Omental fat pad (tissue), 4 donors: ENCODE measurements around the gene CDK4. TPM values are rescaled to one million over a fixed set of nuclear protein-coding genes. Genes with fewer than 3 reads are reported as not detected.

Source experiments
- ATAC-seq: fragments of 150-250 bp; one replicate; pipeline ENCODE4 v1.9.1; 2016; ENCODE audit warnings: mild to moderate bottlenecking, moderate library complexity; ENCODE audit not compliant: low FRiP score
- DNase-seq: peaks from one replicate; pipeline ENCODE4 v3.0.0-alpha.2; 2019; ENCODE audit warnings: low spot score
- total RNA-seq, 4 donors: library from RNA; depleted of rRNA; stranded (reverse); fragments of >200 nt; gene quantifications; one replicate each; pipeline ENCODE4 v1.1.0, GENCODE V29; 2016
- TF ChIP-seq, protein P1 (sequence below), 3 donors: fragments of 450-650 bp; IDR thresholded peaks; one replicate each; pipeline ENCODE4 v1.5.1; 2016 to 2017; ENCODE audit warnings: antibody characterized with exemption in 3 of 3, mild to moderate bottlenecking in 3 of 3, moderate library complexity in 2 of 3

Gene CDK4
- total RNA-seq, 4 donors from 2014 or later: 81.9 to 96.2 (median 89.0) TPM

DNA sequence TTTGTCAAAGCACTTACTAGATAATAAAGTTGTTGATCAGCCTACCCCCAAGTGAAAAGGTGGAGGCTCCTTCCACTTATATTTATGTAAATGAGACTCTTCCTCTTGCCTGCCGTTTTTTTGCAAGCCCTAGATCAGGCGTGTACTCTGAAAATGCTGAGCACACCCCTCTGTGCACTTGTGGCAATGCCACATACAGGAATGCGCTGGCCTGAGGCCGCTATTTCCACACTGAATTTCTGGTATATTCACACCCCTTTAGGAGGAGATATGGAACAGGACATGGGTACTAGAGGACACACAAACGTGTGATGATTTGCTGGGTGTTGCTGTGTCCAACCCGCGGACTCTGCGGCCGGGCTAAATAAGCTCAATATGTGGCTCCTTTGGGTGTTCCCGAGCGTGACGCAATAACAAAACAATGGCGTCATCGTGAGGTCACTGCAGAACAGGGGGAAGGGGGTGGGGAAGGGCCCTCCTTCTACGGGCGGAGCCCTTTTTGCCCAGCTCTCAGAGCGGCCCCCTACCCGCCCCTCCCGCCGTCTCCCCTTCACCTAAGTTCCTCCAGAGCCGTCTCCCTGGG is 7.8 kb downstream of the CDK4 start:
- ATAC-seq (peak; percentile 72), DNase-seq (peak; percentile 91)
- TF ChIP-seq, protein P1, sequence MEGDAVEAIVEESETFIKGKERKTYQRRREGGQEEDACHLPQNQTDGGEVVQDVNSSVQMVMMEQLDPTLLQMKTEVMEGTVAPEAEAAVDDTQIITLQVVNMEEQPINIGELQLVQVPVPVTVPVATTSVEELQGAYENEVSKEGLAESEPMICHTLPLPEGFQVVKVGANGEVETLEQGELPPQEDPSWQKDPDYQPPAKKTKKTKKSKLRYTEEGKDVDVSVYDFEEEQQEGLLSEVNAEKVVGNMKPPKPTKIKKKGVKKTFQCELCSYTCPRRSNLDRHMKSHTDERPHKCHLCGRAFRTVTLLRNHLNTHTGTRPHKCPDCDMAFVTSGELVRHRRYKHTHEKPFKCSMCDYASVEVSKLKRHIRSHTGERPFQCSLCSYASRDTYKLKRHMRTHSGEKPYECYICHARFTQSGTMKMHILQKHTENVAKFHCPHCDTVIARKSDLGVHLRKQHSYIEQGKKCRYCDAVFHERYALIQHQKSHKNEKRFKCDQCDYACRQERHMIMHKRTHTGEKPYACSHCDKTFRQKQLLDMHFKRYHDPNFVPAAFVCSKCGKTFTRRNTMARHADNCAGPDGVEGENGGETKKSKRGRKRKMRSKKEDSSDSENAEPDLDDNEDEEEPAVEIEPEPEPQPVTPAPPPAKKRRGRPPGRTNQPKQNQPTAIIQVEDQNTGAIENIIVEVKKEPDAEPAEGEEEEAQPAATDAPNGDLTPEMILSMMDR (IDR thresholded peaks at IDR 0.05): no peak

DNA sequence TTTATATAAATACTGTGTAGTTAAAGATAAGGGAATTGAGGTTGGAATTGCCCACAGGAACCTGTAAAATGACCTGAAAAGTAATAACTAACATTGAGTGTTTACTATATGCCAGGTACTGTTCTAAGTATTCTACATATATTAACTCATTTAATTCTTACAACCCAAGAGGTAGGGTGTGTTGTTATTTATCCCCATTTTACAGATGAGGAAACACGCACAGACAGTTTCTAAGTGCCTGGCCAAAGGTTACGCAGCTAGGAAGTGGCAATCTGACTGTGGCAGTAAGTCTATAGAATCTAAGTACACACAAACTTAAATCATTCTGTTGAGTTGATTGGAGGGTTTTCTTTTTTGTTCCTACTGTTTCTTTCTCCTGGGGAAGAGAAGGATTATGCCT is 8.3 kb downstream of the CDK4 start:
- no peak for ATAC-seq
- no peak for DNase-seq
- TF ChIP-seq, protein P1 (IDR thresholded peaks at IDR 0.05): no peak

DNA sequence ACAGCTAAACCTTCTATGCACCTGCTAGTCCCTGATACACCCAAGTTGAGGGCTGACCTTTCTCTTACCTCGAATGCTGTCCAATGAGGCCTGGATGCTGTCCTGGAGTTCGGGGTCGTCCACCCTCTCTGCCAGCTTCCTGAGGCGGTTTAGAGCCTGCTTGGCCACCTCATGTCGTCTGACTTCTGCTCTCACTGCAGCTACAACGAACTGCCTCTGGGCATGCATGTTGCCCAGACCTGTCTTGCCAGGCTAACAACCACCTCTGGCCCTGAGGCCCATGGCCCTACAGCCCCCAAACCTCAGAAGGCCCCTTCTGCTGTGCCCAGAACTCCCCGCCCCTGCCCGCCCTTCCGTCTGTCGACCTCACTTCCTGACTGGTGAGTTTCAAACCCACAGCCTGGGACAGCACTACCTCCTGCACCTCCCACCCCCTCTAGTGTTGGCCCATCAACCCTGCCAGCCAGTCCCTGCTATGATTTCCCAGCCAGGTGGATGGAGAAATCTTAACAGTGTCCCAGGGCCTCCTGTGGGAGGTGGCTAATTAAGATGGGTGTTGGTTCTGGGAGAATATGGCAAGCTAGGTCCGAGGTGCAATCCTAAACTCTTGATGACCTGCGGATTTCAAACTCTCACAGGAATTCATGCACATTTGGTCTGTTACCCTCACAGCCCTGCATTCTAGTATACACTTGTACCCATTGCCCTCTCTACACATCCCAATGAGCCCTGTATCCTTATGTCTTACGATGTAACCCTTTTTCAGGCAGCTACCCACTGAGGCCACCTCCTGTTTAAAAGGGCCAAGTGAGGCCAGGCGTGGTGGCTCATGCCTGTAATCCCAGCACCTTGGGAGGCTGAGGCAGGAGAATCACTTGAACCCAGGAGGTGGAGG is 10.0 kb downstream of the CDK4 start:
- ATAC-seq (no peak), DNase-seq (no peak)
- TF ChIP-seq, protein P1 (IDR thresholded peaks at IDR 0.05): no peak

DNA sequence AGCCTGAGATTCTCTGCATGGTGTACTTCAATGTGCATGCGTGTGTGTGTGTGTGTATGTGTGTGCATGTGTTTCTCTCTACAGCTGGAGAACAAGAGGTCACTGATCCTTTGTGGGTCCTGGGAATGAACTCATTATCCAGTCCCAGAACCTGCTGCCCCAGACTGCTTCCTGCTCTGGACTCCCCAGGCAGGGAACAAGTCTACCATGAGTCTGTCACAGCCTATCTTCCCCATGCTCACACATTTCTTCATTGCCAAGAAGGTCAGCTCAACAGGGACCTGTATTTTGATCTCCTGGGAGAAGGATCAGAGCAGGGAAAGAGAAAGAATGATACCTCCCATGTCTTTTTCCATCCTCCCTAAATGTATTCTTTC is 10.7 kb downstream of the CDK4 start:
- no peak for DNase-seq
- TF ChIP-seq, protein P1 (IDR thresholded peaks at IDR 0.05): no peak
- ATAC-seq: no peak

DNA sequence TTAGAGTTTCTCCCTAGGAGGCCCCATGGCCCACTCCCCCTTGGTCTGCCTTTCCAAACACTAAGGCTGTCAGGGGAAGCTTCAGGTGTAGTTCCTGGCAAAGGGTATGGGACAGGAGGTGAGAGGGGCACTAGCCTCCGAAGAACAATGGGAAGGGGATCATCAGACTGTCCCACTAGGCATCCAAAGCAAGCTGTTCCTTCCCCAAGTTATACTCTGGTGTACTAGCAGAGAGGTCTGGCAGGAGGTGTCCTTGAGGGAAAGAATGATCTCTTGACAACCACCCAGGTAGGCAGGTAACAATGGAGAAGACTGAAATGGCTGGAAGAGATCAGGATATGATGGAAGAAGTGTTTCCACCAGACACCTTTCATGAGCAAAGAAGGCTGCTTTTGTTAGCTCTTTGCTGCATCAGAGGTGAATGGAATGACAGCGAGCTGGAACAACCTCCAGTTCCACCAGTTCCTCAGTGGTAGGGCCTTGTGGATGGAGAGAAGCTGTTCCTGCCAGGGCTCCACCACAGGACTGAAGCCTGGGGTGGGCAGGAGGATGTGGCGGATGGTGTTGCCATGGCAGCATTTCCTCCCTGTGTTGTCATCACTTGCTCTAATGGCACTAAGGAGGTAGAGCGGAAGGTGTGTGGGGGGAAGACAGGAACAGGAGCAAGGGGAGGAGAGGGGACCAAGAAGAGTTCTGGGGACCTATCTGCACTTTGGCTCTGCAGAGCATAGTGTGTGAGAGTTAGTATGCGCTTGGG is 11.3 kb downstream of the CDK4 start:
- DNase-seq: no peak
- ATAC-seq: no peak
- TF ChIP-seq, protein P1 (IDR thresholded peaks at IDR 0.05): no peak

DNA sequence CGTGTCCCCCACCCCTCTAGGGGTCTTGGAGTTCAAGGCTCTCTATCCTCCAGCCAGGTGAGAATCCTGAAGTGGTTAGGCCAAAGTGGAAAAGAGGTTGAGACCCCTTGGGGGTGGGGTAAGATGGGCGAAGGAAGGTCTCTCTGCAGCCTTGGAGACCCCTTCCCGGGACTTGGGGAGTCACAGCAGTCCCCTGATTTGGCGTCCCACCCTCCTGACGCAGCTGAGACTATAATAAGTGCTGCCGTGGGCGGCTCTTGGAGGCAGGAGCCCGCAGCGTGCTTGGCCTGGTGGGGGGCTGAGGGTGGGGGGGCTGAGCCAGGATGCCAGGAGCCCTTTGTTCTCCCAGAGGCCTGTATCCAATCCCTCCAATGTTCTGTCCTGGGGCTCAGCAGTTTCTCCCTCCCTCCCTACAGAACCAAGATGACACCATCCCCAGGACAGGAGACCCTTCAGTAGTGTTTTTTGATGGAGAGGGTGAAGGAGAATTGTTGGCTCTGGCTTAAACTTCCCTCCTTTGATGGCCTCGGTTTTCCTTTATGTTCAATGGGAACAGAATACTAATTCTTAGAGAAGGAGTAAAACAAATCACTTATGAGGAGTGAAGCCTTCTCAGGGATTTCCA is 12.1 kb downstream of the CDK4 start:
- ATAC-seq: no peak
- TF ChIP-seq, protein P1 (IDR thresholded peaks at IDR 0.05): no peak
- no peak for DNase-seq
